ENCODE measurements around the gene ZNF775. TPM values are rescaled to one million over a fixed set of nuclear protein-coding genes. Genes with fewer than 3 reads are reported as not detected.

The ZNF775 gene
- polyA plus RNA-seq, 3 donors = 1.3 to 2.7 (median 1.4) TPM

GRCh38 chr7:150404805-150405583, 25.9 kb downstream of the ZNF775 start:
- Histone ChIP-seq H3K36me3 (replicated peaks in 1 of 2; ENCODE audit: control insufficient read depth in 1 of 2, insufficient read depth in 2 of 2, low read length in 2 of 2) (no peaks in the 10 kb centered on the region), H3K4me1 (ENCODE audit: control insufficient read depth in 1 of 2, insufficient read depth in 2 of 2, low read length in 2 of 2) (peaks cover 26 to 33% of the 10 kb centered on the region in 2 donors), H4K20me1 (ENCODE audit: insufficient read depth, low read length) (no peaks in the 10 kb centered on the region), H3K4me3 (replicated peaks in 1 of 3; ENCODE audit: low read depth in 2 of 3, low read length in 3 of 3) (peak overlapping the region; percentile 61 to 84 (median 63)), H2AFZ (ENCODE audit: insufficient read depth, low read depth, low read length, poor library complexity, severe bottlenecking) (peak overlapping the region; percentile 95), H3K4me2 (replicated peaks; ENCODE audit: extremely low read depth, low read length, poor library complexity, severe bottlenecking) (peak overlapping the region; percentile 95), H3K27ac (ENCODE audit: low read depth in 1 of 2, low read length in 2 of 2) (peak overlapping the region; percentile 2 to 60), H3K9me3 (replicated peaks in 1 of 2; ENCODE audit: control insufficient read depth in 1 of 2, insufficient read depth in 1 of 2, low read length in 2 of 2) (no peaks in the 10 kb centered on the region), H3K79me2 (ENCODE audit: insufficient read depth, low read length) (no peaks in the 10 kb centered on the region), H3K9ac (ENCODE audit: insufficient read depth, low read length, poor library complexity, severe bottlenecking) (peak overlapping the region; percentile 78), H3K27me3 (ENCODE audit: control insufficient read depth in 2 of 2, insufficient read depth in 2 of 2, low read length in 2 of 2) (no peaks in the 10 kb centered on the region)
- Mint-ChIP-seq H3K36me3 (peaks cover 0 to 11% of the 10 kb centered on the region in 2 donors), H3K27me3 (ENCODE audit: low read depth in 3 of 3) (peaks cover 0 to 5% (median 3%) of the 10 kb centered on the region in 3 donors), H3K27ac (peak overlapping the region in 3 of 7 donors; percentile 68 to 92 (median 73)), H3K4me1 (peaks cover 30% of the 10 kb centered on the region), H3K9me3 (no peaks in the 10 kb centered on the region), H3K4me3 (peak overlapping the region; percentile 94 to 96)
- no peak for TF ChIP-seq CTCF (IDR thresholded peaks at IDR 0.05)
- under 1% methylated on average over 82 of the region's 86 CpGs for WGBS (ENCODE audit: insufficient coverage)
- DNase-seq = peak; percentile 64 to 79 (median 78)
- intact Hi-C loops (cut with micrococcal nuclease) = no loop called here

- Histone ChIP-seq H3K4me3 (replicated peaks in 1 of 3; ENCODE audit: low read depth in 2 of 3, low read length in 3 of 3) (peak overlapping the region; percentile 61 to 84 (median 63)), H3K9me3 (replicated peaks in 1 of 2; ENCODE audit: control insufficient read depth in 1 of 2, insufficient read depth in 1 of 2, low read length in 2 of 2) (no peaks in the 10 kb centered on the region), H3K4me1 (ENCODE audit: control insufficient read depth in 1 of 2, insufficient read depth in 2 of 2, low read length in 2 of 2) (peaks cover 26 to 33% of the 10 kb centered on the region in 2 donors), H3K27me3 (ENCODE audit: control insufficient read depth in 2 of 2, insufficient read depth in 2 of 2, low read length in 2 of 2) (no peaks in the 10 kb centered on the region), H3K4me2 (replicated peaks; ENCODE audit: extremely low read depth, low read length, poor library complexity, severe bottlenecking) (peak overlapping the region; percentile 95), H3K79me2 (ENCODE audit: insufficient read depth, low read length) (no peaks in the 10 kb centered on the region), H3K9ac (ENCODE audit: insufficient read depth, low read length, poor library complexity, severe bottlenecking) (peak overlapping the region; percentile 78), H3K27ac (ENCODE audit: low read depth in 1 of 2, low read length in 2 of 2) (no peak overlapping the region), H2AFZ (ENCODE audit: insufficient read depth, low read depth, low read length, poor library complexity, severe bottlenecking) (peak overlapping the region; percentile 95), H4K20me1 (ENCODE audit: insufficient read depth, low read length) (no peaks in the 10 kb centered on the region), H3K36me3 (replicated peaks in 1 of 2; ENCODE audit: control insufficient read depth in 1 of 2, insufficient read depth in 2 of 2, low read length in 2 of 2) (no peaks in the 10 kb centered on the region)
- H3K27me3 Mint-ChIP-seq (ENCODE audit: low read depth in 3 of 3) = peaks cover 0 to 5% (median 3%) of the 10 kb centered on the region in 3 donors
- intact Hi-C loops (cut with micrococcal nuclease) = no loop called here
- no peaks in the 10 kb centered on the region for H3K9me3 Mint-ChIP-seq
- no peak for DNase-seq
- 12% methylated on average over 35 of the region's 35 CpGs for WGBS (ENCODE audit: insufficient coverage)
- no peak for TF ChIP-seq CTCF (IDR thresholded peaks at IDR 0.05)
- H3K4me1 Mint-ChIP-seq = peaks cover 30% of the 10 kb centered on the region
- peaks cover 0 to 11% of the 10 kb centered on the region in 2 donors for H3K36me3 Mint-ChIP-seq
- H3K4me3 Mint-ChIP-seq = peak overlapping the region; percentile 94 to 96
- peak overlapping the region in 4 of 7 donors; percentile 37 to 92 (median 50) for H3K27ac Mint-ChIP-seq
These were observed 26.6 kb downstream of the ZNF775 start for GRCh38 chr7:150405584-150406311.
